PFSK-1 (cell line): Measurements from ENCODE around the gene WDR36.

Source experiments
- FOXP2 ChIP-seq: optimal IDR thresholded peaks from 2 replicates; pipeline ENCODE3; 2011; ENCODE audit warnings: borderline replicate concordance, control low read depth, inconsistent platforms; ENCODE audit not compliant: insufficient read depth; ENCODE audit errors: extremely low read length, extremely low read depth
- POLR2AphosphoS5 ChIP-seq: IDR thresholded peaks from 2 replicates; pipeline ENCODE4 v1.6.1; 2012; ENCODE audit warnings: low read depth, mild to moderate bottlenecking, control low read depth, low read length, moderate library complexity
- REST ChIP-seq, 2 experiments: IDR thresholded peaks; 2 replicates each; pipeline versions ENCODE4 v1.6.1 to v1.8.0; 2011 to 2012; ENCODE audit warnings: low read depth in 2 of 2, low read length in 2 of 2, control low read depth in 1 of 2, inconsistent platforms in 1 of 2, mild to moderate bottlenecking in 1 of 2, moderate library complexity in 1 of 2; ENCODE audit not compliant: insufficient read depth in 1 of 2
- SIN3A ChIP-seq: IDR thresholded peaks from 2 replicates; pipeline ENCODE4 v1.6.1; 2012; ENCODE audit warnings: mild to moderate bottlenecking, low read length, moderate library complexity, borderline replicate concordance; ENCODE audit not compliant: insufficient read depth
- TAF1 ChIP-seq: IDR thresholded peaks from 2 replicates; pipeline ENCODE4 v1.6.1; 2012; ENCODE audit warnings: low read length, control low read depth, borderline replicate concordance; ENCODE audit not compliant: insufficient read depth

WDR36 gene

GRCh38 chr5:111061618-111062017 is 30.5 kb upstream of the WDR36 start:
- TF ChIP-seq REST (IDR thresholded peaks at IDR 0.05; ENCODE audit: insufficient read depth in 1 of 2, low read depth in 2 of 2, low read length in 2 of 2) (no peak), SIN3A (no peak), FOXP2 (no peak), TAF1 (no peak), POLR2AphosphoS5 (no peak)

- no peak for TF ChIP-seq TAF1
- no peak for TF ChIP-seq POLR2AphosphoS5
- no peak for TF ChIP-seq FOXP2
- no peak for TF ChIP-seq REST (IDR thresholded peaks at IDR 0.05; ENCODE audit: insufficient read depth in 1 of 2, low read depth in 2 of 2, low read length in 2 of 2)
- no peak for TF ChIP-seq SIN3A
Observed at GRCh38 chr5:111063709-111064322, 28.3 kb upstream of the WDR36 start.

GRCh38 chr5:111066261-111066938 is 25.7 kb upstream of the WDR36 start:
- TF ChIP-seq FOXP2 (no peak), POLR2AphosphoS5 (no peak), REST (IDR thresholded peaks at IDR 0.05; ENCODE audit: insufficient read depth in 1 of 2, low read depth in 2 of 2, low read length in 2 of 2) (no peak), SIN3A (no peak), TAF1 (no peak)

- TF ChIP-seq REST (IDR thresholded peaks at IDR 0.05; ENCODE audit: insufficient read depth in 1 of 2, low read depth in 2 of 2, low read length in 2 of 2) (no peak), TAF1 (no peak), SIN3A (no peak), POLR2AphosphoS5 (no peak), FOXP2 (no peak)
Observed at GRCh38 chr5:111068213-111068612, 23.9 kb upstream of the WDR36 start.
